B cell (primary cell): ENCODE results near the gene CCNG1. TPM values are rescaled to one million over a fixed set of nuclear protein-coding genes. Genes with fewer than 3 reads are reported as not detected.

ENCODE experiments used
- ATAC-seq: fragments of 200-7000 bp; cut with Tn5 transposase; one replicate; pipeline ENCODE4 v1.10.0; 2021; ENCODE audit warnings: low read depth, mild to moderate bottlenecking, moderate number of reproducible peaks, moderate library complexity
- CTCF ChIA-PET: fragments of 350-600 bp; sonication (Branson Sonifier 250); formaldehyde crosslinking; loops from one replicate; lab custom pipeline; 2021; ENCODE audit warnings: antibody characterized with exemption, inconsistent platforms; lab: Charles Lee
- POLR2A ChIA-PET: fragments of 350-600 bp; sonication (Branson Sonifier 250); formaldehyde crosslinking; loops from one replicate; lab custom pipeline; 2021; ENCODE audit warnings: antibody characterized with exemption; lab: Charles Lee
- DNase-seq: peaks from one replicate; pipeline ENCODE4 v3.0.0; 2013
- H2AFZ ChIP-seq: 2 replicates; pipeline ENCODE4 v1.6.1; 2012; ENCODE audit warnings: mild to moderate bottlenecking, low read depth, low read length; ENCODE audit not compliant: insufficient read depth, poor library complexity, severe bottlenecking
- H3K27ac ChIP-seq, 2 donors: 1 replicate in 1 of 2; 2 replicates in 1 of 2; pipeline ENCODE4 v1.5.1; 2012 to 2013; ENCODE audit warnings: low read length in 2 of 2, mild to moderate bottlenecking in 2 of 2, moderate library complexity in 1 of 2
- H3K27me3 ChIP-seq, 4 experiments: fragments of 200-600 bp in 1 of 4; sonication (generic) in 1 of 4; replicated peaks in 1 of 4; 1 replicate in 2 of 4; 2 replicates in 2 of 4; pipeline versions ENCODE4 v1.6.1 to v1.7.0; 2013 to 2016; ENCODE audit warnings: low read length in 3 of 4, mild to moderate bottlenecking in 2 of 4, mixed read lengths in 1 of 4, moderate library complexity in 1 of 4; ENCODE audit not compliant: insufficient read depth in 4 of 4, control insufficient read depth in 3 of 4; ENCODE audit errors: control extremely low read depth in 1 of 4
- H3K36me3 ChIP-seq, 2 experiments: replicated peaks in 1 of 2; 1 replicate in 1 of 2; 2 replicates in 1 of 2; pipeline versions ENCODE4 v1.6.1 to v1.7.1; 2013; ENCODE audit warnings: low read length in 1 of 2; ENCODE audit not compliant: insufficient read depth in 2 of 2, control insufficient read depth in 1 of 2; ENCODE audit errors: control extremely low read depth in 1 of 2, extremely low read depth in 1 of 2
- H3K4me1 ChIP-seq, 2 donors: fragments of 200-600 bp in 1 of 2; sonication (generic) in 1 of 2; 1 replicate in 1 of 2; 2 replicates in 1 of 2; pipeline versions ENCODE4 v1.5.1 to v1.6.1; 2013 to 2017; ENCODE audit warnings: low read length in 2 of 2; ENCODE audit not compliant: control insufficient read depth in 2 of 2, insufficient read depth in 2 of 2
- H3K4me2 ChIP-seq: replicated peaks from 2 replicates; pipeline ENCODE3; 2012; ENCODE audit warnings: mild to moderate bottlenecking, low read depth, low read length; ENCODE audit not compliant: poor library complexity, severe bottlenecking
- H3K4me3 ChIP-seq, 5 experiments: fragments of 200-600 bp in 1 of 5; sonication (generic) in 1 of 5; 1 replicate in 3 of 5; 2 replicates in 2 of 5; pipeline versions ENCODE4 v1.5.1 to v1.7.0; 2011 to 2016; ENCODE audit warnings: low read length in 4 of 5, mild to moderate bottlenecking in 4 of 5, low read depth in 2 of 5, control low read depth in 1 of 5, moderate library complexity in 1 of 5; ENCODE audit not compliant: insufficient read depth in 1 of 5; ENCODE audit errors: control extremely low read depth in 1 of 5, extremely low read depth in 1 of 5
- H3K79me2 ChIP-seq: fragments of 200-600 bp; sonication (generic); one replicate; pipeline ENCODE4 v1.6.0; 2016; ENCODE audit warnings: low read length; ENCODE audit not compliant: control insufficient read depth, insufficient read depth
- H3K9ac ChIP-seq: fragments of 200-600 bp; sonication (generic); 2 replicates; pipeline ENCODE4 v1.6.1; 2017; ENCODE audit warnings: mild to moderate bottlenecking, low read length, moderate library complexity
- H3K9me3 ChIP-seq, 3 donors: one replicate each; pipeline versions ENCODE4 v1.6.1 to v1.7.1; 2013; ENCODE audit warnings: low read length in 2 of 3; ENCODE audit not compliant: control insufficient read depth in 2 of 3, insufficient read depth in 1 of 3; ENCODE audit errors: control extremely low read depth in 1 of 3
- H4K20me1 ChIP-seq: 2 replicates; pipeline ENCODE4 v1.6.0; 2012; ENCODE audit warnings: mild to moderate bottlenecking, low read length; ENCODE audit not compliant: insufficient read depth, control insufficient read depth, poor library complexity, severe bottlenecking
- H3K27ac Mint-ChIP-seq: one replicate; pipeline ENCODE4 v1.8.0; 2021; ENCODE audit warnings: mixed read lengths
- H3K27me3 Mint-ChIP-seq: one replicate; pipeline ENCODE4 v1.8.0; 2021; ENCODE audit warnings: mixed read lengths
- H3K4me1 Mint-ChIP-seq: one replicate; pipeline ENCODE4 v1.8.0; 2021; ENCODE audit warnings: mixed read lengths
- H3K4me3 Mint-ChIP-seq: one replicate; pipeline ENCODE4 v1.8.0; 2021; ENCODE audit warnings: mixed read lengths
- H3K9me3 Mint-ChIP-seq: one replicate; pipeline ENCODE4 v1.8.0; 2022; ENCODE audit warnings: mixed read lengths; ENCODE audit not compliant: insufficient read depth
- CTCF ChIP-seq: fragments of 200-600 bp; IDR thresholded peaks from one replicate; pipeline ENCODE4 v1.8.0; 2022; ENCODE audit warnings: antibody characterized with exemption, mild to moderate bottlenecking
- EZH2 ChIP-seq: IDR thresholded peaks from 2 replicates; pipeline ENCODE4 v1.6.1; 2012; ENCODE audit warnings: borderline replicate concordance, low read depth, mild to moderate bottlenecking, moderate library complexity, low read length; ENCODE audit not compliant: insufficient read depth, poor library complexity, severe bottlenecking
- WGBS: methylation state at CpG from one replicate; pipeline ENCODE4 v1.1.5; 2013; ENCODE audit warnings: missing lambda C conversion rate; ENCODE audit not compliant: insufficient coverage; 5-methylcytosine and 5-hydroxymethylcytosine counted together
- intact Hi-C: fragments of 100-400 bp; cut with micrococcal nuclease; formaldehyde crosslinking; loops from one replicate; pipeline ENCODE4 v1.10.0; 2022
- polyA plus RNA-seq: library from polyadenylated mRNA; depleted of rRNA; stranded (reverse); fragments of >200 nt; gene quantifications from 2 replicates; pipeline ENCODE4 v1.2.3, GENCODE V29; 2012
- total RNA-seq, 2 donors: library from RNA; stranded (reverse); fragments of 120-200 nt in 1 of 2; gene quantifications; 1 replicate in 1 of 2; 2 replicates in 1 of 2; pipeline versions ENCODE4 v1.2.3 to v1.2.4, GENCODE V29; 2013 to 2022

Gene CCNG1
- total and polyA plus RNA-seq, 2 donors (not counting 1 experiment from before 2014, with no cell fraction given), result 29.0 to 80.1 TPM

GRCh38 chr5:163467682-163468081 lies 30.3 kb downstream of the CCNG1 start:
- intact Hi-C loops, result no loop called here
- Histone ChIP-seq H3K4me3 (no peak overlapping the region), H3K79me2 (peaks cover 8% of the 10 kb centered on the region)

More at GRCh38 chr5:163467682-163468081, 30.3 kb downstream of the CCNG1 start:
- H4K20me1 ChIP-seq, result no peaks in the 10 kb centered on the region
- H3K36me3 ChIP-seq, result no peaks in the 10 kb centered on the region
- Mint-ChIP-seq H3K27me3 (no peaks in the 10 kb centered on the region), H3K27ac (no peak overlapping the region), H3K9me3 (no peaks in the 10 kb centered on the region), H3K4me1 (no peaks in the 10 kb centered on the region), H3K4me3 (no peak overlapping the region)
- DNase-seq (no peak), ATAC-seq (no peak)
- no peak overlapping the region for H3K27ac ChIP-seq
- ChIA-PET CTCF (interaction anchor here (1.3 kb wide), 1 partner anchor 9 kb away, joined by 3 read pairs; no protein-coding TSS in a partner anchor), POLR2A (no interaction called here)
- no peak overlapping the region for H3K4me2 ChIP-seq
- TF ChIP-seq EZH2, result no peak
- no peak for TF ChIP-seq CTCF
- no peaks in the 10 kb centered on the region for H3K9me3 ChIP-seq
- no peaks in the 10 kb centered on the region for H3K4me1 ChIP-seq
- no peak overlapping the region for H3K9ac ChIP-seq
- no CpG with 5 or more reads among the region's 4 CpGs for WGBS
- H2AFZ ChIP-seq, result no peak overlapping the region
- no peaks in the 10 kb centered on the region for H3K27me3 ChIP-seq
